Eye (tissue), 1 donor: Measurements from ENCODE around the gene SFXN4.
A peak's percentile ranks its signal among the peaks of the same experiment; 100 is the strongest.

ENCODE experiments used
- DNase-seq: peaks from one replicate; pipeline ENCODE4 v3.0.0-alpha.2; 2015

SFXN4 gene, protein sequence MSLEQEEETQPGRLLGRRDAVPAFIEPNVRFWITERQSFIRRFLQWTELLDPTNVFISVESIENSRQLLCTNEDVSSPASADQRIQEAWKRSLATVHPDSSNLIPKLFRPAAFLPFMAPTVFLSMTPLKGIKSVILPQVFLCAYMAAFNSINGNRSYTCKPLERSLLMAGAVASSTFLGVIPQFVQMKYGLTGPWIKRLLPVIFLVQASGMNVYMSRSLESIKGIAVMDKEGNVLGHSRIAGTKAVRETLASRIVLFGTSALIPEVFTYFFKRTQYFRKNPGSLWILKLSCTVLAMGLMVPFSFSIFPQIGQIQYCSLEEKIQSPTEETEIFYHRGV

DNA sequence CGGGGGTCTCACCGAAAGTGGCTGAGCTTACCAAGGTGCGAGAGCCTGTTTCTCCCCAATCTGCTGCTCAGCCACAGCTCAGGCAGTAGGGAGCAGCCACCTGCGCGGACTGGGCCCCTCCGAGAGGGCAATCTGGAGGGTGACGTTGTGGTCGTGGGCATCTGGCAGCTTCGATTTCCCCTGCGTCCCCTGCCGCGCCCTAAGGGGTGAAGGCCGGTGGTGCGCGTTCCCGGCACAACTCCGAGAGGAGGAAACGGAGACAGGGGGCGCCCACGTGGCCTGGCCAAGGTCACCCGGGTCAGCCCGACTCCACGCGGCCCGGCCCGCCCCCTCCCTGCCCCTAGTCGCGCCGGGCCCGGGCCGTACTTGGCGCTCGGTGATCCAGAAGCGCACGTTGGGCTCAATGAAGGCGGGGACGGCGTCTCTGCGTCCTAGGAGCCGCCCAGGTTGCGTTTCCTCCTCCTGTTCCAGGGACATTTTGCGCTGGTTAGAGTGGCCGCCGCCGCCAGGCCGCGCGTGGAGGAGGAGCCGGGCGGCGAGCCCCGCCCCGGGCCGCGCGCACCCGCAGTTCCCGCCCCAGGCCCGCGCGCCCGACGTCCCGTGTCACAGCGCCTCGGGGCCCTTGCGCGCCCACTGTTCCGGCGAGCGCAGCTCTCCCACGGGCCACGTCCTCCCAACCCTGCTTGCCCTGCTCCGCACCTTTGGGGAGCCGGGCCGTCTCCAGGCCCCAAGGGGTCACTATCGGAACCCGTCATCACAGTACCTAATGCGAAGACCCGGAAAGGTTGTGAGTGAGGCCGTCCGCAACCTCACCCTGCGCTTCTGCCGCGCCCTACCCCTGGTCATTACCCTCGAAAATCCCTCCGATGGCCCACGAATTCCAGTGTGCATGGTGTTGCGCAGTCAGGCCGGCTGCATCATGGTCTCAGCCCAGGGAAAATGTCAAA lies at the start of gene SFXN4:
SFXN4 (minus strand) TSS at position 544 of the 947 bp plus-strand sequence; CDS start at position 477, 67 bp downstream.
- DNase-seq, result peak; percentile 86

DNA sequence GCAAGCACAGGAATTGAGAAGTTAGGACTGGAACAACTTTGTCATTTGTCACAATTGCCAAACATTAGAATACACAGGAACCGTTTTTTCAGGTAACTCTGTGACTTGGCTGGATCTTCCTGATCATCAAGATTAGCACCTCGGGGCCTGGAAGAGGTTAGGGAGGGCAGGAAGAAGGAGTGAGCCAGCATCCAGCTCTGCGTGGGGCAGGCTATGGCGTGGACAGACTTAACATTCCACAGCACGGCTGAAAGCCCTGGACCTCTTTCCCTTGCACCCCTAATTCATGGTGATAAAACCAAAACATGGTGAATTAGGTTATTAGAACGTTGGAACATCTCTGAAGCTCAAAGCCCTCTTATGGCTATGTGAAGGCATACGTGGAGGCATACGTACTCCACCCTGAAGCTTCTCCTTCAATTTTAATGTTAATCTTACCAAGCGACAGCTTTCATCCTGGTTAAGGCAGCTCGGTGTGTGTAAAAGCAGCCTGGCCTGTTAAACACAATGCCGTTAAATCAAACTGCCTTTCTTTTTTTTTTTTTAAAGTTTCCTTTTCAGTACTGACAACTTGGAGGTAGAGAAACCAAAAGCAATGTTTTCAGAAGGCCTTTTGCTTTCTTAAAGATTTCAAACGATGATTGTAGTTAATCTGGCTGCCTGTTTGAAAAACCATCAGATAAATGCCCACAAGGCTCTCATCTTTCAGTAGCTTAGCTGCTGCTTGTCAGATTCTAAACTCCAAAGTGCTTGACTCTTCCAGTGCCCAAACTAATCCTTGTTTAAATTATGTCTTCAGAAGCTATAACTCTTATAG lies 46.3 kb upstream of the SFXN4 start:
- DNase-seq, result peak; percentile 28

DNA sequence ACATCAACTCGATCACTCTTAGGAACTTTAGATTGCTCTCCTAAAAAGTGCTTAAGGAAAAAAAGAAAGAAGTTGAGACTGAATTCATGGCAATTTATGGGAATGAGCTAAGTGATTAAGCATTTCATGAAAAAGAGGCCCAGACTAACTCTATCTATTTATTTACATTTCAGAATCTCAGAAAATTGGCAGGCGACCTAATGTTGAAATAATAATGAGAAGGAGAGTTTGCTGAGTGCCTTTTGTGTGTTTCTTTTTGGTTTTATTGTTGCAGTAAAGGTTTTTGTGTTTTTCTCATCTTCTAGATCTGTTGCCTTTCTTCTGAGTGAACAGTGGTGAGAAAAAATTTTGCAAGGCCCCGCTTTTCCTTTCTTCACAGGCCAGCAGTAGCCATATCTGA lies 45.7 kb upstream of the SFXN4 start:
- peak; percentile 51 for DNase-seq

DNA sequence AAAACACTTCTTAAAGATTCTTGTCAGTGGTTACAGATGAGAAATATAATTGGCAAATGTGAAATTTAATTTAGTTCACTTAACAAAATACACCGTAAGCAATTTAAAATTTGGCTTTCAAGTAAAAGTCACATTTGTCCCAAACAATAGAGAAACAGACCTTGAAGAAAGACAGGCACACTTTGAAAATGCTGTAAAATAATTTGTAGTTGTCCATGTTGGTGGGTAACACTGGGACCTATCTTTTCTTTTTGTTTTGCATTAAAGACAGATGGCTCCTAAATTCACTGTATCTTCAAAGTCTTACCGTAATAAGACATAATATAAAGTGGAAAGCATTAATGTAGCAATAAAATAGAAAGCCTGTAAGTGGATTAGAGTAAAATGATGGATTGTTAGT lies 45.1 kb upstream of the SFXN4 start:
- DNase-seq, result no peak

DNA sequence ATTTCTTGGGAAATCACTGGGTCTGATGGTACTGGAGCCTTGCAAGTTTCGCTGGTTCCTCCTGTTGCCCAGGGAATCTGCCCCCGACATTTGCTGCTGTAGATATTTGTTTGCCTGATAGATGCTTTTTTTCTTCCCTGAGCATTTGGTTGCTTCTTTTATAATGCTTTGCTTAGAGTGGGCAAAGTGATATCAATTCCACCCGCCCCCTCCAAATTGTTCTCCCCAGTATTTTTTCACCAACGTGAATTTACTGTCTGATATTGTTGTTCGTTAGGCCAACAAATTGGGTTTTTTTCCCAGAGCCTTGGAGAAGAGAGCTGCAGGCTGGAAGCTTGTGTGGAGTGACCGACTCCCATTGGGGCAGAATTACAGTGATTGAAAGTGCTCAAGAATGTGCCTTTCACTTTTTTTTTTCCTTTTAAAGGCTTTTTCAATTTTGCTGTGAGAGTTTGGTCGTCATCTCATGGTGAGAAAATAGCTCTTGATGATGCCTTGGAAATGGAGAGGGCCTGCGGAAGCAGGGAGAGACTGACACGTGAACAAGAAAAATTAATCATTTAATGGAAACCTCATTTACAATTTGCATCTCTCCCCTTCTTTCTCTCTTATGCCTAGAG lies 44.3 kb upstream of the SFXN4 start:
- peak; percentile 25 for DNase-seq

DNA sequence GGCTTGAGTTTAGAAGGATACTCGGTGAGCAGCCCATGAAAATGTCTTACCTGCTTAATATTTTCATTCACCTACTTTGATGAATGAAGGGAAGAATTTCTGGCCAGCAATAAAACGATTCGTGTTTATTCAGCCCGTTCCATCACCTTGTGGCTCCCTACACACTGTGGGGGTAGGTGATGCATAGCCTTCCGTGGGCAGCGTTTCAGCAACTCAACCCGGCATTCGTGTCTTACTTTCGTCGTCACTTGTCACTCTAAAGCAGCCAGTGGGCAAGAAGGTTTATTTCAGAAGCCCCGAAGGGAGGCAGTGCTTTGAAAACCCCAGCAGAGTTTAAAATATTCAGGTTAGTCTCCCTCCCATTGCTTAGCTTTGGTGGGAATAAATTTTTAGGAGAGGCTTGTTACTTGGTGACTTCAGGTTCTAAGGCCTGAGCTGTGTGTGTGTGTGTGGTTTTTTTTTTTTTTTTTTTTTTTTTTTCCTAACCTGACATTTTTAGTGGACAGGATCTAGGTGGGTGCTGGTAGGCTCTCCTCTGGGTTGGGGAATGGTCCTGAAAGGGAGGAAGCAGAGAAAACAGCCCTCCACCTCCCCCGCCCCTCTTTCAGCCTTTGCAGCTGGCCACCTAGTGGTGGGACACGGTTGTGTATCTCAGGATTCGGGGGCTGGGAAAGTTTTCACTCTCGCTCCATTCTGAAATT lies 43.7 kb upstream of the SFXN4 start:
- peak; percentile 88 for DNase-seq

DNA sequence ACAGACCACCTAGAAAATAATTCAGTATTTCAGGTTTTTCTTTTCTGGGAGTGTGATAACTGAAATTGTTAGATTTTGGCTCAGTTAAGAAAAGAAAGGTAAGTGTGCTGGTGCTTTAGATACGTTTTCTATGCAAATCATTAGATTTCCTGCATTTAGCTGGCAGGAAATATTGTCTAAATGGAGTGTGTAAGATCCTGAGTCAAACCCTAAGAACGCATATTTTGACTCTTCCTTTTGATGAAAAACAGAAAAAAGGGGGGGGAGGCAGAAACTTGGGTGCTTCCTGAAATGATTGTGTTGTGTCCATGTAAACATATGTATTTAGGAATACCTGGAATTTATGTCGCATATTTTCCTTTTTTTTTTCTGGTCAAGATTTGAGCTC lies 43.0 kb upstream of the SFXN4 start:
- no peak for DNase-seq

DNA sequence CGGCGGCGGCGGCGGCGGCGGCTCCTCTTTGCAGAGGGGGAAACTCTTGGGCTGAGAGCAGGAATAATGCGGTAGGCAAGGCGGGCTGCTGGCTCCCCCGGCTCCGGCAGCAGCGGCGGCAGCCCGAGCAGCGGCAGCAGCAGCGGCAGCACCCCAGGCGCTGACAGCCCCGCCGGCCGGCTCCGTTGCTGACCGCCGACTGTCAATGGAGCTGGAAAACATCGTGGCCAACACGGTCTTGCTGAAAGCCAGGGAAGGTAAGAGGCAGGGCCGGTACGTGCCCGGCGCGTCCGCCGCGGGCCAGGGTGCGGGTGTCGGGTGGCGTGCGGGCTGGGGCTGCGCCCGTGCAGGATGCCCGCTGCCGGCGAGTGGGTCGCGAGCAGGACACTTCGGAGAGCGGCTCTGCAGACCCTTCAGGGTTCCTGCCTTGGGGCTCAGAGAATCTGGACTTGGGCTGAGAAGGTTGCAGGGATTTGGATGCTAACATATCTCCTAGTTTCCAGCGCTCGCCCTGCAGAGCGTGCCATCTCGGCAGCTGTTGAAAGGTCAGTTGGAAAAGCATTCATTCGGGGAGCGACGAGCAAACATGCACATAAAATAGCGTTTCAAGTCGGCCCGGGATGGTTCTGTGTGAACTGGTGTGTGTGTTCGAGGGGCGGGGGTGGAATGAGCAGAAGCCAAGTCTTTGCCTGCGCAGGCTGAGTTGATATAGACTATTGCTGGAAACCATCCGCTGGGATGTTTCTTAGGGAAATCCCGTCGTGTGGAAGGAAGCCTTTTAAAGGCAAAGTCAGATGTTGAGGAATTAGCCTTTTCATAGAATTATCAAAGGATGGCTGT lies 42.4 kb upstream of the SFXN4 start:
- DNase-seq, result peak; percentile 85

DNA sequence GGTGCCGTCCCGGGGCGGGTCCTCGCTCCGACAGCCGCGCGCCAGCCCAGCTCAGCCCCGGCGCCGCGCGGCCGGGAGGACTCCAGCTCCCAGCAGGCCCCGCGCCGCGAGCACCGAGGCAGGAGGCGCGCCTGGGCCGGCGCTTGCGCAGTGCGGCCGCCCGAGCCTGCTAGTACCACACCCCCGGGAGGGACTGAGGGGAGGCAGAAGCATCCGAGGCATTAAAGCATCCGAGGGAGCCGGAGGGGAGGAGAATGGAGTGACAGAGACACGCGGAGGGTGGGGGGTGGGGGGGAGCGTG lies 41.8 kb upstream of the SFXN4 start, which contains the start of gene GRK5:
GRK5 (plus strand) TSS at position 206 of the 301 bp plus-strand sequence. CDS start 347 bp downstream, outside the sequence.
- DNase-seq, result peak; percentile 98

DNA sequence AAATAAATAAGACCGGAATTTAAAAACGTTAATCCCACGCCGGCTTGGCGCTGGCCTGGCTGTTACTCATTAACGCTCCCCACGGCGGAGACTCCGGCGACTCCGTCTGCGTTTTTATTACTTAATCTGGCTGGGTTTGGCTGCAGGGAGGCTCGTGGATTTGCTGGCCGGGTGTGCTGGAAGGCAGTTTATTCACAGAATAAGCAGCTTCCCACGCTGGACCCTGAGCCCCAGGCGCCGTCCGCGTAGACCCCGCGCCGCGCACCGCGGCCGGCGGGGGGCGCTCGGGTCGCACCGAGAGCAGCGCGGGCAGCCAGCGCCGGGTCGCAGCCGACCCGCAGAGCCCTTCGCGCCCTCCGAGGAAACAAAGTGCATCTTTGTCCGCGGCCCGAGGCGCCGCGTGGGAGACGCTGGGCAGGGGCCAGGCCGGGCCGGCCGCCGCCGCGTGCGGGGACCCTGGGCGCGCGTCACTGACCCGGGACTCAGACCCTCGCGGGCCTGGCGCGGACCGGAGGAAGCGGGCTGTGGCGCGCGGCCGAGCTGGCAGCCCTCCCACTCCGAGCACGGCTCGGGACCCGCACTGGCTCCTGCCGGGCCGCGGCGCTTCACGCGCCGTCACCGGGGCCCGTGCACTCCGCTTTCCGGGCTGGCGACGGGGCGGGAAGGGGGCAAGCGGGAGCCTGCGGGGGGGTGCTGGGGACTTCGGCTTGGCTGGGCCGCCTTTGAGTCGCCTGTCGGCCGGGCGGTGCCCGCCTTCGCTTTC lies 41.3 kb upstream of the SFXN4 start:
- DNase-seq, result peak; percentile 91

DNA sequence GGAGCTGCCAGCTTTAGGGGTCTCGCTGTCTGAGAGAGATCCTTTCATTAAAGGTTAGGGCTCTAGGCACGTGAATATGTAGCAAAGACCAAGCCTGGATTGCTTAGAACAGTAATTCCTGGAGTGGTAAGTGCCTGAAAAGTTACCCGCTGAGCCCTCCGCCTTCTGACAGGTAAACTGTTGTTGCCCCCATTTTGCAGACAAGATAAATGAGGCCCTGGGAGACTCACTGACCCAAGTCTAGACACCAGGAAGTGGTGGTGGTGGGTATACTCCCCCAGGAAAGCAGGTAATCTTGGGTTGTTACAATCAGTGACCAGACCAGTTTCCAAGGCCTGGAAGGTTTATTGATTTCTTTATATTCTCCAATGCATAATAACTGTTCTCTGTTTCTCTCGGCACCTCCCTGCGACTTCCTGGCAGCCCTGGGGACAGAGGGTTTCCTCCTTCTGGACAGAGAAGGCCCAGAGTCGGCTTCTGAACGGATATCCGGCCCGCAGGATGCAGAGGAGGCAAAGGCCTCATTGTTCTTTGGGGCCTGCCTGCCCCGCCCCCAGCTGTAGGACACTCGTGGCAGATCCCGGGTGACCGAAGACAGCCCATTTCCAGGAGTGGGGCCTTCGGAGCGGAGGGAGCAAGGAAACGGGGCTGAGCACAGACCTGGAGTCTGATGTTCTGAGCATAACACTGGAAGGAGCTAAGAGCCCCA lies 40.5 kb upstream of the SFXN4 start:
- no peak for DNase-seq

DNA sequence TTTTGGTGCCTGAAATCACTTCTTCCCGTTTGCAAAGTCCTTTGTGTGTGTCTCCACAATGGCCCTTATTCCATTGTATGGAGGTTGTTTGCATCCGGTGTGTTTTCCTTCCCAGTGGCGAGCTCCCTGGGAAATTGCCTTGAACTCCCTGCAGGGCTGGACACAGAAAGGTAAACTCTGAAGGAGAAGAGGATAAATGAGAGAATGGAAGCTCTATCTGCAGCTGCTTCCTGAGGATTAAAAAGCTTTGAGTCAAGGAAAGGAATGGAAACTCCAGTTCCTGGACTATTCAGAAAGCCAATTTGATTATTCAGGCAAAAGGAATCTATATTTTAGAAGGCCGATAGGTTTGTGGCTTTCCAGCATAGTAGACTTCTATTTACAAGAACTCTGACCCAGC lies 37.5 kb upstream of the SFXN4 start:
- peak; percentile 20 for DNase-seq

DNA sequence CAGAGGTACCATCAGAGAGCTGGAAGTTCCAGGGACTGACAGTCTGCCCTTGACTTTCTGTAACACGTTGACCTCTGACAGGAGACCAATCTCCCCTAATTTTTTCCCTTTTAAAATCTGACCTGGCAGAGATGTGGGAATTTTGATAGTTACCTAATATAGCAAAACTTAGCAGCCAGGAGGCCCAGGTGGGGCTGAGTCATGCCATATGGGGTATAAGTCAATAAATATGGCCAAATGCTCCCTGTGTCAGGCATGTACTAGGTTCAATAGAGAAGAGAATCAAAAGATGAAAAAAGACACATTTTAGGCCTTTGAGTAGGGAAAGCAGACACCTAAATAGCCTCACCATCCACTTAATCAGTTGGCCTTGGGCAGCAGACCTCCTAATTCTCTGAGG lies 35.7 kb upstream of the SFXN4 start:
- no peak for DNase-seq

DNA sequence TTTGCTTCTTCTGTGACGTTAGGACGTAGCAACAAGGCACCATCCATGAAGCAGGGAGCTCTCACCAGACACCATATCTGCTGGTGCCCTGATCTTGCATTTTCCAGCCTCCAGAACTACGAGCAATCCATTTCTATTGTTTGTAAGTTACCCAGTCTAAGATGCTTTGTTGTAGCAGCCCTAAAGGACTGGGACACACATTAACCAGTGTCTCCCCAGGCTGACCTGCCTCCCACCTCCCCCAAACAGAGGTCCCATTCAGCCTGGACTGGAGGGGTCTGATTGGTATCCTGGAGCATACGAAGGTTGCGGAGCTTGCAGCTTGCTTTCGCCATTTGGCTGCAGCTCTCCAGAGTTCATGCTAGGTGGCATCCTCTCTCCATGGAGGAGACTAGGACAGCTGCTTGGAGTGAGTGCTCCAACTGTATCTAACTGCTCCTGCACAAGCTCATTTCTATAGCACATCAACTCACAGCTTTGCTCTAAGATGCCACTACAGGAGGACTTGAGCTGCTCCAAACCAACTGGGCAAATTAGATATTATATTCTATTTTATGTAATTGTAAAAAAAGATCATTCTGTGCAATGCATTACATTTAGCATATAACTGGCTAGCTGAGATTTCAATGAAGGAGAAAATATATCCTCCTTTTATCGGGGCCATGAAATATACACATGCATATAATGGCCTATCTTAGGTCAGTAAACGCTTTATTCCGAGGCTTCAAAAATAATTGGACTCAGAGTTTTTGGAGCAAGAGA lies 33.9 kb upstream of the SFXN4 start:
- DNase-seq, result peak; percentile 90

DNA sequence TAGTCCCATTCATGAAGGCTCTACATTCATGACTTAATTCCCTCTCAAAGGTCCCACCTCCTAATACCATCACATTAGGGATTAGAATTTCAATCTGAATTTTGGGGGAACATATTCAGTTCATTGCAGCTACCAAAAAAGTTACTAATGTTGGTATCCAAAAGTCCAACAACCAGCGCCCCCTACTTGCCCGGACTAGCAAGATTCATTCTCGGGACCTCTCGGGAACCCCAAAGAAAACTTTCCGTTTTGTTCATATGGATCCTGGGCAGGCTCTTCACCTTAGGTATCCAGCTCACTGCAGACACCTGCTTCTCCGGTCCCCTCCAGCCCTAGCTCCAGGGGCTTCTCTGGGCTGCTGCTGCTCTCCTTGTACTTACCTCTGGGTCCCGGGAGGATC lies 32.9 kb upstream of the SFXN4 start:
- DNase-seq, result no peak

DNA sequence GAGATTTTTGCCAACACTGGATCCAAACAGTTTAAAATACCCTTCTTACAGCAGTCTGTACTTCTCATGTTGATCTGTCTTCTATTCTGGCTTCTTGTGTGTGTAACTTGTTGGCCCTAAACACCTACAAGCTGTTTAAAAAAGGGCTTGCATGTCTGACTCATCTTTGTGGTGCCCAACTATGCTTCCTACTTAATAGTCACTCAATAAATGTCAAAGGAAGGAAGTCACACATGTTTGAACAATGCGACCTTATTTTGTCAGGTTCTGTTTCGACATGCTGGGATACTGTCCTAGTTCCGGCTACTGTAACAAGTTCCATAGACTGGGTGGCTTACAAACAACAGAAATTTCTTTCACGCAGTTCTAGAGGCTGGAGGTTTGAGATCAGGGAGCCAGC lies 32.4 kb upstream of the SFXN4 start:
- no peak for DNase-seq

DNA sequence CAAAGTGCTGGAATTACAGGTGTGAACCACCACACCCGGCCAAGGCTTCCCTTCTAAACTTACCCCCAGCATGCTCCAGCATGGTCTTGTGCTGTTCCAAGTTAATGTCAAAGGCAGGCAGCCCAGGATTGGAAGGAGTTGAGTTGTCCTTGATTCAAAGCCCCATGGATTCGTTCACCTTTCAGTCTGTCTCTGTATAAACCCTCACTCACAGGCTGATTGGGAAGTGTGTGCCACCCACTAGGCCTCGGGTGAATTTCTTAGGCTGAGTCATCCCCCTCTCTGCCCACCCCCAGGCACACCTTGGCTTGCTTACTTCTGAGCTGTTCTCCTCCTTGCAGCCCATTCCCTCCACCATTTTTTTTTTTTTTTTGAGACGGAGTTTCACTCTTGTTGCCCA lies 26.4 kb upstream of the SFXN4 start:
- no peak for DNase-seq

DNA sequence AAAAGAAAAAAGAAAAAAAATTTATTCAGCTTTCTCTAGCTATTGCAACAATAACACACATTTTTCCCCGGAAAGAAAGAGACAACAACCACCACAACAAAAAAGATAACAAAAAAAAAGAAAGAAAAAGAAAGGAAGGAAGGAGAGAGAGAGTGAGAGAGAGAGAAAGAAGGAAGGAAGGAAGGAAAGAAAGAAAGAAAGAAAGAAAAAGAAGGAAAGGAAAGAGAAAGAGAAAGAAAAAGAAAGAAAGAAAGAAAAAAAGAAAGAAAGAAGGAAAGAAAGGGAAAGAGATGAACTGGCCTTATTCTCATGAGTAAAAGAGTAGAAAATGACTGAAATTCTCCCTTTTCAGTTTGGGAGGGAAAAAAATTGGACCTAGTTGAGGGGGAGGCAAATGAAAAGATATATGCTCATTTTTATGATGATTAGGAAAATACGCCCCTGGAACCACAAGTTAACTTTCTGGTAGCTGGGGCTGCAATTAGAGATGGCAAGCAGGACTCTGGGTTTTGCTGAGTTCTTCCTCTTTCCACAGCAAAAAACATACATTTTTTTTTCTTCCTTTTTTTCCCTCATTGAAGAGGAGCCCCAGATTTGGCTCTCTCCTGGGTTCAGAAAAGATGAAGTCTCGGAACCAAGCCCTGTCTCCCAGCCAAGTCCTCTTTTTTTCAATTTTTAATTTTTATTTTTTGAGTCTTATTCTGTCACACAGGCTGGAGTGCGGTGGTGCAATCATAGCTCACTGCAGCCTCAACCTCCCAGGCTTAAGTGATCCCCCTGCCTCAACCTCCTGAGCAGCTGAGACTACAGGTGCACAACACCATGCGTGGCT lies 25.7 kb upstream of the SFXN4 start:
- no peak for DNase-seq
